Lower leg skin (tissue), 3 donors: ENCODE results near the gene USP17L30.
"Not testable (repeated sequence)": the region's sequence is repeated elsewhere in the genome, so short reads cannot be mapped to it uniquely, and the experiment has no call there.

Source experiments
- CTCF ChIP-seq, 3 donors: fragments of 450-650 bp; IDR thresholded peaks; one replicate each; pipeline ENCODE4 v1.5.1; 2016; ENCODE audit warnings: antibody characterized with exemption in 3 of 3, mild to moderate bottlenecking in 3 of 3, moderate library complexity in 2 of 3
- POLR2A ChIP-seq, 2 donors: fragments of 450-650 bp; IDR thresholded peaks; one replicate each; pipeline ENCODE4 v1.6.1; 2016 to 2017; ENCODE audit warnings: antibody characterized with exemption in 2 of 2, mild to moderate bottlenecking in 1 of 2, moderate library complexity in 1 of 2

- not testable (repeated sequence) for TF ChIP-seq CTCF, POLR2A (IDR thresholded peaks at IDR 0.05)
Measured at GRCh38 chr4:9339103-9339502, 23.8 kb upstream of the USP17L30 start, which contains the start of gene USP17L5.
